ENCODE measurements around the gene PRXL2A.
"Not testable (repeated sequence)": the region's sequence is repeated elsewhere in the genome, so short reads cannot be mapped to it uniquely, and the experiment has no call there.

PRXL2A gene

DNA sequence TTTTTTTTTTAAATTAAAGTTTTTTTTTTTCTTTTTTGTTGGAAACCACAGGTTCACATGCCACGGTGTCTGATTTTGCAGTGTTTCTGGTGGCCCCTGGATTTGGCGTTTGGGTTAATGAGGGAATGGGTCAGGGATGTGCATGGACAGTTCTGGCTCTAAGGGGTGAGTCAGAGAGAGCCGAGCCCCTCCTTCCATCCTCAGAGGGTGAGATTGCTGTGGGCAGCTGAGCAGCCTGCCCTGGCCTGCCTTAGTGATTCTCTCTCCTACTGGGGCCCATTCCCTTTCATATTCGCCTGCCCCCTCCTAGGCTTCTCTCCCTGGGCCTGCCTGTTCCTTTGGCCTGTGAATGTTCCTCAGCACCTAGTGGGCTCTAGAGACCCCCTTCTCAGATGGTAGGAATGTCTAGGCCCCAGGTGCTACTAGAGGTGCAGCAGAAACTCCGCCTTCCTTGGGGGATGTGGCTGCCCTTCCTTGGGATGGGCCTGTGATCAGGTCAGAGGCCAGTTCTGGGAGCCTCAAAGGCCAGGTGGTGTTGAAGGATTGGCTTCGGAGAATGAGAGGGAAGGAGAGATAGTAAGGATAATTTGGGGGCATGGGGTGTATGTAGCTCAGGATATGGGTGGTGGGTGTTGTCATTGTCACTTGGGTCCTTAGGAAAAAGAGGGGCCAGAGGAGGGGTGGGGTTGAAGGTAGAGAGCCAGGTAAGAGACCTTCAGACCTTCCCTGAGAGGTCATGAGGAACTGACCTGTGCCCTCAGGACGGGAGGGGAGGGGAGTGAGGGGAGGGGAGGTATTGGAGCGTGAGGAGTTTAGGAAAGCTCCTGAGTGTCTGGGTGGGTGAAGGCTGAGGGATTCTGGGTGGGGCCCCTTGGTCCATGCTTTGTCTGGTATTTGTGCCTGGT lies 65.6 kb downstream of the PRXL2A start:
- no peak for DNase-seq (ENCODE audit: low read depth in 4 of 4, low spot score in 1 of 4)

DNA sequence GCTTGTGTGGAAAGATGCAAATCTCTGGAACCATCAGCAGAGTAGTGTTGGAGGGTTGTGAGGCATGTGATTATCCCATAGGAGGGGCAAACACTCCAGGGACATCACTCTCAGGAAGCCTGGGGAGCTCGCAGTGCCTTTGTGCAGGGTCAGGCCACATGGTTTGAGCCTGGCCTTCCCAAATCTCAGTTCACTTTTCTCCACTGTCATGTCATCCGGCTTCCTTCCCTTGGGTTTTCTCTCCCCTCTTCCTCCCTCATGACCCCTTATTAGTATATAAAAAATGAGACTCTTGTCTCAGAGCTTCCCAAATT lies 66.2 kb downstream of the PRXL2A start:
- DNase-seq (ENCODE audit: low read depth in 4 of 4, low spot score in 1 of 4) = no peak

DNA sequence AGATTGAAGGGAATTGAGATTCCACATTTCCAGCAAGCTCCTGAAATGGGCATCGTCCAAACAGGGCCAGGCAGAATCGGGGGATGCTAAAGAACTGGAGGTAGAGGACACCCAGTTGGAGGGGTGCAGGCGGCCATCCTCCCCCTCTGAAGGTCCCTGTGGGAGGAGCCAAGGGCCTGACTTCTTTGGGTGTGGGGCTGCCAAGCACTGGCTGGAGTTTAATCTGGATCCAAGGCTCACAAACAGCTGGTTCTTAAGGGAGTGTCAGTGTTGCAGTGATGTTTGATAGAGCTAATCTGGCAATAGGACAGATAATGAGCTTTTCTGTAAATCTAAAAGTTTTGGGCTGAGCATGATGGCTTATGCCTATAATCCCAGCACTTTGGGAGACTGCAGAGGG lies 66.6 kb downstream of the PRXL2A start:
- DNase-seq (ENCODE audit: low read depth in 4 of 4, low spot score in 1 of 4) = no peak

DNA sequence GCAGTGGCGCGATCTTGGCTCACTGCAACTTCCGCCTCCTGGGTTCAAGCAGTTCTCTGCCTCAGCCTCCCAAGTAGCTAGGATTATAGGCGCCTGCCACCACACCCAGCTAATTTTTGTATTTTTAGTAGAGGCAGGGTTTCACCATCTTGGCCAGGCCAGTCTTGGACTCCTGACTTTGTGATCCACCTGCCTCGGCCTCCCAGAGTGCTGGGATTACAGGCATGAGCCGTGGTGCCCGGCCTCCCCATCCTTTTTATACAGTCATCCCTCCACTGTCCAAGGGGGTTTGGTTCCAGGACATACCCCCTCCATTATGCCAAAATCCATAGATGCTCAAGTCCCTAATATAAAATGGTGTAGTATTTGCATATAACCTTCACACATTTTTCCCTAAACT lies 67.3 kb downstream of the PRXL2A start:
- not testable (repeated sequence) for DNase-seq (ENCODE audit: low read depth in 4 of 4, low spot score in 1 of 4)

DNA sequence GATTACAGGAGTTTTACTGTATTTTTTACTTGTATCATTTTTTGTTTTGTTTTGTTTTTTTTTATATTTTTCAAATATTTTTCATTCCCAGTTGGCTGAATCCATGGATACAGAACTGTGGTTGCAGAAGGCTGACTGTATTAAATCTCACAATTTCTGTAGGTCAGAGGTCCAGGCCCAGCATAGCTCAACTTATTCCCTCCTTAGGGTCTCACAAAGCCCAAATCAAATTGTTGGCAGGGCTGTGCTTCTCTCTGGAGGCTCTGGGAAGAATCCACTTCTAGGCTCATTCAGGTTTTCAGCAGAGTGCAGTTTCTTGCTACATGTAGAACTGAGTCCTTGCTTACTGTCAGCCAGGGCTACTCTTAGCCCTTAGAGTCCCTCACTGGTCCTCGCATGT lies 68.3 kb downstream of the PRXL2A start:
- DNase-seq (ENCODE audit: low read depth in 4 of 4, low spot score in 1 of 4) = no peak

DNA sequence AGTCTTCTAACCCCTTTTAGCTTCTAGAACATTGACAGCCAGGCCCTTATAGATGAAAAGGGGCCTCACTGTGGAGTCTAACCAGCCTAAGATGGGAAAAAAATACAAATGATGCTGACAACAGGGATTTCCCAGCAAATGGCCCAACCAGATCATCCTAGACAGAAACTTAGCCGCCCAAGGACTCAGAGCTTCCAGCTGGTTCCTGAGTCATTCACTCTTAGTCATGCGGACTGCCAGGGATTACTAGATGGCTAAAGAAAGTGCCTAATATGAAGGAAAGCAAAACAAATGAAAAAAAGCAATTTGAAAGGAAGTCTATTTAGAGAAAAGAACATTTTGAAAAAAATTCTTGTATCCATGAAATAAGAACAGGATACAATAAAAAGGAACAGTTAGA lies 69.5 kb downstream of the PRXL2A start:
- DNase-seq (ENCODE audit: low read depth in 4 of 4, low spot score in 1 of 4) = no peak

DNA sequence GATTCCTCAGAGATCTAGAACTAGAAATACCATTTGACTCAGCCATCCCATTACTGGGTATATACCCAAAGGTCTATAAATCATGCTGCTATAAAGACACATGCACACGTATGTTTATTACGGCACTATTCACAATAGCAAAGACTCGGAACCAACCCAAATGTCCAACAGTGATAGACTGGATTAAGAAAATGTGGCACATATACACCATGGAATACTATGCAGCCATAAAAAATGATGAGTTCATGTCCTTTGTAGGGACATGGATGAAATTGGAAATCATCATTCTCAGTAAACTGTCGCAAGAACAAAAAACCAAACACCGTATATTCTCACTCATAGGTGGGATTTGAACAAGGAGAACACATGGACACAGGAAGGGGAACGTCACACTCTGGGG lies 72.0 kb downstream of the PRXL2A start:
- not testable (repeated sequence) for DNase-seq (ENCODE audit: low read depth in 4 of 4, low spot score in 1 of 4)

DNA sequence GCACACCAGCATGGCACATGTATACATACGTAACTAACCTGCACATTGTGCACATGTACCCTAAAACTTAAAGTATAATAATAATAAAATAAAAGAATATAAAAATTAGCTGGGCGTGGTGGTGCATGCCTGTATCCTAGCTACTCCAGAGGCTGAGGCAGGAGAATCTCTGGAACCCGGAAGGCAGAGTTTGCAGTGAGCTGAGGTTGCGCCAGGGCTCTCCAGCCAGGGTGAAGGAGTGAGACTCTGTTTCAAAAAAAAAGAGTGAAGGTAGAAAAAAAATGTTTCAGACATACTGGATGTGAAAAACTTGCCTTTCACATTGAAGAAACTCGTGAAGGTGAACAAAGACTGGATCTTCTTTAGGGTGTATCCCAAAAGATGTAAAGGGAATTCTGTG lies 72.5 kb downstream of the PRXL2A start:
- no peak for DNase-seq (ENCODE audit: low read depth in 4 of 4, low spot score in 1 of 4)

DNA sequence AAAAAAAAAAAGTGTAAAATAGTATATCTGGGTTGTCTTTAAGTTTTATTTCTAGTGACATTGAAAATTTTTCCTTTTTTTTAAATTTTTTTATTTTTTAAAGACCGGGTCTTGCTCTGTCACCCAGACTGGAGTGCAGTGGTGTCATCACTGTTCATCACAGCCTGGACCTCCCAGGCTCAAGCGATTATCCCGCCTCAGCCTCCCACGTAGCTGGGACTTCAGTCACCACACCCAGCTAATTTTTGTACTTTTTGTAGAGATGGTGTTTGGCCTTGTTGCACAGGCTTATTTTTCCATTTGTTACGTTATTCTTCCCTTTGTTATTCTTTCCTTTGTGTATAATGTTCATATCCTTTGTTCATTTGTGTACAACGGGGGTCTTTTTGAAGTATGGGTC lies 75.9 kb downstream of the PRXL2A start:
- no peak for DNase-seq (ENCODE audit: low read depth in 4 of 4, low spot score in 1 of 4)

DNA sequence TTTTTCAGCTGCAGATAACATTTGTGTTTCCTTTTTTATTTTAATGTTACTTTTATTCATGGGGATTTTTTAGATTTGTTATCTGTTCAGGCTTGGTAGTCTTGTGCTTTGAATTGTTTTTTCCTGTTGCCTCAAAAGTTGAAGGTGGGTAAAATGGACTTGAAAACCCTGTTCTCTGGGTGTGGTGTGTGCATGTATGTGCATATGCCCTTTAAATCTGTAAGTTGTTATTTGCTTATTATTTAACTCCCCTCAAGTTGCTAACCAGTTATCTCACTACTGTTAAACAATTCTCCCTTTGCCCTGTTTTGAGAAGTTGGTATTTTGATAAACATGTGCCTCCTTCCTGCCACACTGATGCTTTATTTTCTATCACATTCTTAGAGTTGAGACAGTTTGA lies 76.3 kb downstream of the PRXL2A start:
- DNase-seq (ENCODE audit: low read depth in 4 of 4, low spot score in 1 of 4) = no peak

DNA sequence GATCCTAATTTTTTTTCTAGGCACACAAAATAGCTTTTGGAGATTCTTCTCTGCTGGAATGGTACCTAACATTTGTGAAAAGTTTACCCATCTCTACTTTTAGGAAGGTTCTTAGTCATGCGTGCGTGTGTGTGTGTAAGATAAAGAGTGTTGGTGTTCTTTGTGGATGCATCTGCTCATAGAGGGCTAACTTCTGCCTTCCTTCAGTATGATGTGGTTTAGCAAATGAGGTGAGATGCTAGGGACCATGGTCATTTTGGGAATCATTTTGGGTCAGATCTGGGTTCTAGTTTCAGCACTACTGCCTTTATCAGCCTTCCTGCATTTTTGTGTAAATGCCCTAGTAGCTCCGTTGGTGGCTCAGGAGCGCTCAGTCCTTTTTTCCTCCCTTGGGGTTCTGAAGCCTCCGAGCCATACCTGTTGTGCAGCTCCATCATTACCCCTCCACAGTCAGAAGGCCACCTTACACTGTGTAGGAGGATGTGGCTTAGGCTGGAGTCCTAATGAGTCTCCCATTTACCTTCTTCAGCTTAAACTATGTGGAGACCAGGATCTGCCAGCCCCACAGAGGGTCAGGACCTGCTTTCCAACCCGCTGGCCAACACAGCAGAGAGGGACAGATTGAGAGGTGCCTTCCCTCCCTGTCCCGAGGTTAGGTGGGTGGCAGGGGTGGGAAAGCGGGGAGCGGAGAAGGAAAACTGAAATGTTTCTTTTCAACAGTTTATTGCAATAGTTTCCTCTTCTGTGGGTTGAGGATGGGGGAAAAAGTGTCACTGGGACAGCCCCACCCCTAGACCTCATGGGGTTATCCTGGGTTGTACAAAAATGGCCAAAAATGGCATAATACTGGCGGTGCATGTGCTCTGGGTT lies 77.0 kb downstream of the PRXL2A start:
- DNase-seq (ENCODE audit: low read depth in 4 of 4, low spot score in 1 of 4) = no peak

DNA sequence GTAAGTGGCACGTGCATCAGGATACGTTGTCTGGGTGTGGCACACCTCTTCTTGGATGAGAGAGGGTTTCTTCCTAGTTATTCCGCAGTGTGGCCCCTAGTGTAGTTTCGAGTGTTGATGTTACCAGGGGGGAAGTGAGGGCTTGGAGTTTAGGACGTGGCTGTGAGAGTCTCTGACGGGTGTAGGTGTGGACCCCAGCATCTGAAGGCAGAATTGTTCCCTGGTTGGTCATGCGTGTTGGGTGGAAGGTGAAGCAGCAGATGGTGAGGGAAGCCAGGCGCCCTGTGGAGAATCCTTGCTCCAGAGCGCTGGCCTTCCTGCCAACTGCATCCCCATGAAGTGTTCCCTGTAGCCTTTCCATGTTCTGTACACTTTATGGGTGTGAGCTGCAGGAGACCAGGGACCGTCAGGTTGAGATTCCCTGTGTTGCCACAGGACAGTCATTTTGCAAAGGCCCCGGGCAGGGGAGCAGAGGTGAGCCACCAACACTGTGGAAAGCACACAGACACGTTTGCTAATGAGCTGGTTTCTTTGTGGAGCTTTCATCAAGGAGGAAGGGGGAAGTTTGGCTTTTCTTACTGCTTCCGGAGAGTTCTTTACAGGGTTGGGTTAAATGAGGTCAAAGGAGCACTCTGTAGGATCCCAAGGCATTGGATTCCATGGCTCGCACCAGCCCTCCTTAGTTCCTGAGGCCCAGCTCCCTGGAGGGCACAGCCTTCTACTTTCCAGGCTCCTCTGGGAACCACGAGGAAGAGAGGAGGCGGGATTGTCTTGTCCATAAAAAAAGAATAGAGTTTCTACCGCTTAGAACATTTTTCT lies 77.8 kb downstream of the PRXL2A start:
- no peak for DNase-seq (ENCODE audit: low read depth in 4 of 4, low spot score in 1 of 4)
